HEK293T (cell line): ENCODE data around the gene ADK.

ENCODE experiments used
- CTCF ChIA-PET: fragments of 350-600 bp; formaldehyde crosslinking; extraction: SDS; loops from one replicate; lab custom pipeline; 2021; ENCODE audit warnings: antibody characterized with exemption, inconsistent platforms; lab: Yijun Ruan, JAX
- POLR2A ChIA-PET: fragments of 350-600 bp; formaldehyde crosslinking; extraction: SDS; loops from one replicate; lab custom pipeline; 2020; ENCODE audit warnings: antibody characterized with exemption, inconsistent platforms; lab: Yijun Ruan, JAX
- DNase-seq: peaks from one replicate; pipeline ENCODE4 v3.0.0; 2012; ENCODE audit warnings: mixed read lengths; ENCODE audit errors: extremely low spot score
- ARNT ChIP-seq: fragments of 450-650 bp; IDR thresholded peaks from 2 replicates; pipeline ENCODE4 v1.6.1; 2017; ENCODE audit warnings: mild to moderate bottlenecking
- BHLHE40 ChIP-seq: fragments of 450-650 bp; IDR thresholded peaks from 2 replicates; pipeline ENCODE4 v1.6.1; 2016; ENCODE audit warnings: mild to moderate bottlenecking, moderate library complexity, borderline replicate concordance
- CTBP1 ChIP-seq: fragments of 450-650 bp; IDR thresholded peaks from 2 replicates; pipeline ENCODE4 v1.6.1; 2016; ENCODE audit warnings: borderline replicate concordance
- ELF4 ChIP-seq: fragments of 450-650 bp; IDR thresholded peaks from 2 replicates; pipeline ENCODE4 v1.6.1; 2017; ENCODE audit warnings: antibody characterized with exemption
- FOXA1 ChIP-seq: fragments of 450-650 bp; IDR thresholded peaks from 2 replicates; pipeline ENCODE4 v1.6.1; 2016; ENCODE audit warnings: mild to moderate bottlenecking
- FOXK2 ChIP-seq: fragments of 450-650 bp; IDR thresholded peaks from 2 replicates; pipeline ENCODE4 v1.6.1; 2016; ENCODE audit warnings: mild to moderate bottlenecking
- FOXM1 ChIP-seq: fragments of 450-650 bp; IDR thresholded peaks from 2 replicates; pipeline ENCODE4 v1.6.1; 2017; ENCODE audit warnings: mild to moderate bottlenecking, borderline replicate concordance
- HDGF ChIP-seq: fragments of 450-650 bp; IDR thresholded peaks from 2 replicates; pipeline ENCODE4 v1.6.1; 2017; ENCODE audit warnings: antibody characterized with exemption, borderline replicate concordance
- L3MBTL2 ChIP-seq: fragments of 450-650 bp; conservative IDR thresholded peaks from 2 replicates; pipeline ENCODE4 v1.6.1; 2016; ENCODE audit warnings: mild to moderate bottlenecking
- LEF1 ChIP-seq: fragments of 450-650 bp; IDR thresholded peaks from 2 replicates; pipeline ENCODE4 v1.6.1; 2017; ENCODE audit warnings: mild to moderate bottlenecking, borderline replicate concordance
- NFRKB ChIP-seq: fragments of 450-650 bp; IDR thresholded peaks from 2 replicates; pipeline ENCODE4 v1.6.1; 2016; ENCODE audit warnings: mild to moderate bottlenecking, moderate library complexity
- PKNOX1 ChIP-seq: fragments of 450-650 bp; IDR thresholded peaks from 2 replicates; pipeline ENCODE4 v1.6.1; 2016
- SP1 ChIP-seq: fragments of 450-650 bp; IDR thresholded peaks from 2 replicates; pipeline ENCODE4 v1.6.1; 2017
- SUZ12 ChIP-seq: fragments of 450-650 bp; IDR thresholded peaks from 2 replicates; pipeline ENCODE4 v1.6.1; 2016; ENCODE audit warnings: mild to moderate bottlenecking
- TARDBP ChIP-seq: fragments of 450-650 bp; IDR thresholded peaks from 2 replicates; pipeline ENCODE4 v1.6.1; 2016
- ZNF384 ChIP-seq: fragments of 450-650 bp; IDR thresholded peaks from 2 replicates; pipeline ENCODE4 v1.6.1; 2016

Gene ADK

GRCh38 chr10:74728225-74728624 lies 577.2 kb downstream of the ADK start:
- TF ChIP-seq ELF4 = no peak
- no peak for TF ChIP-seq FOXK2
- no peak for TF ChIP-seq ZNF384
- TF ChIP-seq PKNOX1 = no peak
- TF ChIP-seq FOXM1 = no peak
- TF ChIP-seq SUZ12 = no peak
- CTCF ChIA-PET = no interaction called here
- POLR2A ChIA-PET = no interaction called here
- no peak for DNase-seq

GRCh38 chr10:74730246-74730645 lies 579.2 kb downstream of the ADK start:
- TF ChIP-seq FOXK2 = no peak
- TF ChIP-seq NFRKB = no peak
- no peak for TF ChIP-seq ELF4
- no peak for TF ChIP-seq ARNT
- no peak for TF ChIP-seq FOXA1
- DNase-seq = no peak
- CTCF ChIA-PET = no interaction called here
- POLR2A ChIA-PET = no interaction called here

- DNase-seq = no peak
- TF ChIP-seq CTBP1 = no peak
- TF ChIP-seq BHLHE40 = no peak
- no peak for TF ChIP-seq FOXM1
- no peak for TF ChIP-seq SUZ12
- TF ChIP-seq LEF1 = no peak
- no peak for TF ChIP-seq FOXK2
- TF ChIP-seq ELF4 = no peak
- no peak for TF ChIP-seq ZNF384
- TF ChIP-seq ARNT = no peak
- TF ChIP-seq SP1 = no peak
- TF ChIP-seq HDGF = no peak
- TF ChIP-seq PKNOX1 = no peak
- ChIA-PET POLR2A (no interaction called here), CTCF (no interaction called here)
Measured at GRCh38 chr10:74733612-74734011, 582.6 kb downstream of the ADK start.

- CTCF ChIA-PET = interaction anchor here (0.6 kb wide), 1 partner anchor 60 kb away, joined by 3 read pairs; no protein-coding TSS in a partner anchor
- POLR2A ChIA-PET = no interaction called here
- TF ChIP-seq BHLHE40 = no peak
- TF ChIP-seq HDGF = no peak
- no peak for TF ChIP-seq SP1
- no peak for TF ChIP-seq L3MBTL2
- TF ChIP-seq ELF4 = no peak
- TF ChIP-seq PKNOX1 = no peak
- no peak for TF ChIP-seq NFRKB
- TF ChIP-seq CTBP1 = no peak
- TF ChIP-seq FOXK2 = no peak
- no peak for TF ChIP-seq ZNF384
- TF ChIP-seq SUZ12 = no peak
- TF ChIP-seq FOXA1 = no peak
- no peak for TF ChIP-seq FOXM1
- DNase-seq = no peak
Measured at GRCh38 chr10:74736029-74736428, 585.0 kb downstream of the ADK start.

- CTCF ChIA-PET = interaction anchor here (0.6 to 1.2 kb wide), 3 partner anchors 20 to 282 kb away, joined by 3 to 4 read pairs (median 4); no protein-coding TSS in a partner anchor
- TF ChIP-seq FOXM1 (no peak), SP1 (no peak), SUZ12 (no peak), TARDBP (no peak), ZNF384 (no peak)
- no peak for DNase-seq
Measured at GRCh38 chr10:74738052-74738451, 587.0 kb downstream of the ADK start.

GRCh38 chr10:74738542-74738941 lies 587.5 kb downstream of the ADK start:
- POLR2A ChIA-PET = interaction anchor here (0.5 to 1.4 kb wide), 2 partner anchors 10 to 337 kb away, joined by 3 to 4 read pairs; no protein-coding TSS in a partner anchor
- no peak for DNase-seq
- no peak for TF ChIP-seq BHLHE40
- CTCF ChIA-PET = interaction anchor here (0.6 to 1.2 kb wide), 2 partner anchors 20 to 282 kb away, joined by 3 to 4 read pairs; no protein-coding TSS in a partner anchor

More at GRCh38 chr10:74738052-74738451, 587.0 kb downstream of the ADK start:
- POLR2A ChIA-PET = interaction anchor here (0.5 to 1.4 kb wide), 2 partner anchors 11 to 337 kb away, joined by 3 to 4 read pairs; no protein-coding TSS in a partner anchor

- CTCF ChIA-PET = interaction anchor here (0.5 kb wide), 1 partner anchor 372 kb away, joined by 3 read pairs; no protein-coding TSS in a partner anchor
- POLR2A ChIA-PET = interaction anchor here (0.7 kb wide), 1 partner anchor 57 kb away, joined by 3 read pairs; no protein-coding TSS in a partner anchor
- TF ChIP-seq FOXM1 (no peak), L3MBTL2 (no peak), LEF1 (no peak), SUZ12 (no peak), ZNF384 (no peak), PKNOX1 (no peak), SP1 (no peak)
- DNase-seq = no peak
Measured at GRCh38 chr10:74738985-74739567, 588.1 kb downstream of the ADK start.
